Measurements from ENCODE around the gene LDLRAD4. TPM values are rescaled to one million over a fixed set of nuclear protein-coding genes. Genes with fewer than 3 reads are reported as not detected.

LDLRAD4 gene
- total RNA-seq, 4 donors from 2014 or later = 14.0 to 36.9 (median 29.3) TPM

- Histone ChIP-seq H3K4me1 (peaks cover 0 to 8% (median 2%) of the 10 kb centered on the region in 4 donors), H3K36me3 (no peaks in the 10 kb centered on the region), H3K27ac (no peak overlapping the region), H3K9me3 (no peaks in the 10 kb centered on the region), H3K4me3 (no peak overlapping the region), H3K27me3 (no peaks in the 10 kb centered on the region)
- no peak for DNase-seq (ENCODE audit: low spot score in 2 of 2)
- TF ChIP-seq POLR2A (IDR thresholded peaks at IDR 0.05) (no peak), CTCF (IDR thresholded peaks at IDR 0.05) (no peak), EP300 (IDR thresholded peaks at IDR 0.05) (no peak)
- 79 to 82% methylated on average over 3 of the region's 3 CpGs for WGBS, 2 donors
Observed at GRCh38 chr18:13433125-13433524, 214.6 kb downstream of the LDLRAD4 start.

GRCh38 chr18:13433685-13434084 lies 215.1 kb downstream of the LDLRAD4 start:
- TF ChIP-seq CTCF (IDR thresholded peaks at IDR 0.05) (no peak), POLR2A (IDR thresholded peaks at IDR 0.05) (no peak), EP300 (IDR thresholded peaks at IDR 0.05) (no peak)
- no peak overlapping the region for H3K27ac ChIP-seq
- DNase-seq (ENCODE audit: low spot score in 2 of 2) = no peak
- no peaks in the 10 kb centered on the region for H3K9me3 ChIP-seq
- peaks cover 0 to 8% (median 2%) of the 10 kb centered on the region in 4 donors for H3K4me1 ChIP-seq
- no peaks in the 10 kb centered on the region for H3K36me3 ChIP-seq
- H3K4me3 ChIP-seq = no peak overlapping the region
- WGBS, 2 donors = 76 to 77% methylated on average over 5 of the region's 5 CpGs
- no peaks in the 10 kb centered on the region for H3K27me3 ChIP-seq

- no peak for TF ChIP-seq EP300 (IDR thresholded peaks at IDR 0.05)
- TF ChIP-seq POLR2A (IDR thresholded peaks at IDR 0.05) = no peak
- Histone ChIP-seq H3K36me3 (no peaks in the 10 kb centered on the region), H3K4me3 (no peak overlapping the region), H3K27me3 (no peaks in the 10 kb centered on the region), H3K9me3 (no peaks in the 10 kb centered on the region), H3K4me1 (peaks cover 0 to 8% (median 2%) of the 10 kb centered on the region in 4 donors), H3K27ac (peak overlapping the region in 1 of 4 donors; percentile 11)
- 90% methylated on average over 5 of the region's 5 CpGs for WGBS, 2 donors
- no peak for DNase-seq (ENCODE audit: low spot score in 2 of 2)
Observed at GRCh38 chr18:13434854-13435253, 216.3 kb downstream of the LDLRAD4 start.

- no peak overlapping the region for H3K4me3 ChIP-seq
- H3K9me3 ChIP-seq = no peaks in the 10 kb centered on the region
- no peaks in the 10 kb centered on the region for H3K27me3 ChIP-seq
- TF ChIP-seq EP300 (IDR thresholded peaks at IDR 0.05) (no peak), POLR2A (IDR thresholded peaks at IDR 0.05) (no peak), CTCF (IDR thresholded peaks at IDR 0.05) (no peak)
- peak overlapping the region in 2 of 4 donors; percentile 47 to 49 for H3K27ac ChIP-seq
- peaks cover 0 to 8% (median 2%) of the 10 kb centered on the region in 4 donors for H3K4me1 ChIP-seq
- no peak for DNase-seq (ENCODE audit: low spot score in 2 of 2)
- no peaks in the 10 kb centered on the region for H3K36me3 ChIP-seq
- WGBS, 2 donors = 82 to 85% methylated on average over 7 of the region's 7 CpGs
Observed at GRCh38 chr18:13435586-13436333, 217.2 kb downstream of the LDLRAD4 start.

GRCh38 chr18:13436576-13436975 lies 218.0 kb downstream of the LDLRAD4 start:
- H3K4me3 ChIP-seq = no peak overlapping the region
- H3K4me1 ChIP-seq = peaks cover 0 to 8% (median 2%) of the 10 kb centered on the region in 4 donors
- 53 to 59% methylated on average over 8 of the region's 8 CpGs for WGBS, 2 donors

More at GRCh38 chr18:13436576-13436975, 218.0 kb downstream of the LDLRAD4 start:
- no peak for DNase-seq (ENCODE audit: low spot score in 2 of 2)
- Histone ChIP-seq H3K27ac (peak overlapping the region in 2 of 4 donors; percentile 43 to 49), H3K9me3 (no peaks in the 10 kb centered on the region), H3K36me3 (no peaks in the 10 kb centered on the region), H3K27me3 (no peaks in the 10 kb centered on the region)
- TF ChIP-seq POLR2A (IDR thresholded peaks at IDR 0.05) (no peak), EP300 (IDR thresholded peaks at IDR 0.05) (no peak), CTCF (IDR thresholded peaks at IDR 0.05) (no peak)

Measured in tibial nerve (tissue), 4 donors.